K562 (cell line): ENCODE results near the gene SLC9A2. TPM values are rescaled to one million over a fixed set of nuclear protein-coding genes. Genes with fewer than 3 reads are reported as not detected.

Experiments used
- ATAC-seq: fragments of 200-7000 bp; cut with Tn5 transposase; 3 replicates; pipeline ENCODE4 v1.9.1; 2020; ENCODE audit warnings: moderate library complexity
- BruUV-seq: library from RNA; stranded (reverse); fragments of 400-500 nt; replicated peaks from 2 replicates; lab custom pipeline; 2021; lab: Mats Ljungman, UMichigan
- CTCF ChIA-PET: fragments of 300-600 bp; formaldehyde crosslinking; extraction: SDS; loops from one replicate; lab custom pipeline; 2021; ENCODE audit warnings: low intra/inter-chr PET ratio; lab: Yijun Ruan, JAX
- POLR2A ChIA-PET: fragments of 300-600, 350-650 bp; sonication (Branson Sonifier 250); formaldehyde crosslinking; extraction: SDS; loops from one replicate; lab custom pipeline; 2021; ENCODE audit warnings: antibody characterized with exemption, inconsistent platforms; lab: Yijun Ruan, JAX
- DNase-seq, 4 experiments: peaks; one replicate each; pipeline versions ENCODE4 v3.0.0 to v3.0.0-alpha.2; 2011 to 2018; ENCODE audit warnings: low spot score in 3 of 4, mixed read lengths in 3 of 4; ENCODE audit errors: extremely low read depth in 1 of 4
- FAIRE-seq: peaks from 2 replicates; lab custom pipeline; 2011; peaks lifted over from hg19 to GRCh38; lab: Jason Lieb, UNC
- H2AFZ ChIP-seq: 2 replicates; pipeline ENCODE4 v1.6.0; 2011; ENCODE audit warnings: low read depth, low read length, control low read depth, inconsistent platforms
- H3K27ac ChIP-seq: fragments of 200-600 bp; 3 replicates; pipeline ENCODE4 v1.8.0; 2011; ENCODE audit warnings: low read depth, mild to moderate bottlenecking, control low read depth, inconsistent platforms, low read length, moderate library complexity, mixed read lengths; ENCODE audit errors: extremely low read depth
- H3K27me3 ChIP-seq, 2 experiments: fragments of 300-600 bp in 1 of 2; 2 replicates in 1 of 2; 3 replicates in 1 of 2; pipeline versions ENCODE4 v1.6.0 to v1.8.0; 2011; ENCODE audit warnings: inconsistent platforms in 2 of 2, low read length in 2 of 2, mild to moderate bottlenecking in 1 of 2, mixed read lengths in 1 of 2, moderate library complexity in 1 of 2; ENCODE audit not compliant: control insufficient read depth in 2 of 2, insufficient read depth in 2 of 2
- H3K36me3 ChIP-seq: fragments of 300-600 bp; 3 replicates; pipeline ENCODE4 v1.8.0; 2011; ENCODE audit warnings: mild to moderate bottlenecking, low read length, inconsistent platforms; ENCODE audit not compliant: control insufficient read depth, insufficient read depth
- H3K4me1 ChIP-seq, 2 experiments: fragments of 200-600 bp in 1 of 2; replicated peaks in 1 of 2; 2 replicates in 1 of 2; 3 replicates in 1 of 2; pipeline versions ENCODE4 v1.5.1 to v1.8.0; 2011; ENCODE audit warnings: inconsistent platforms in 2 of 2, low read length in 2 of 2, mild to moderate bottlenecking in 1 of 2, mixed read lengths in 1 of 2, moderate library complexity in 1 of 2; ENCODE audit not compliant: control insufficient read depth in 2 of 2, insufficient read depth in 2 of 2
- H3K4me2 ChIP-seq: 2 replicates; pipeline ENCODE4 v1.6.1; 2011; ENCODE audit warnings: low read length, control low read depth, inconsistent platforms, mixed read lengths; ENCODE audit not compliant: insufficient read depth
- H3K4me3 ChIP-seq: fragments of 200-600 bp; sonication (generic), shearing (Covaris generic); 2 replicates; pipeline ENCODE4 v1.5.1; 2016; ENCODE audit warnings: control low read depth, inconsistent platforms
- H3K79me2 ChIP-seq: fragments of 200-600 bp; 3 replicates; pipeline ENCODE4 v1.8.0; 2011; ENCODE audit warnings: low read length, inconsistent platforms; ENCODE audit not compliant: control insufficient read depth, insufficient read depth
- H3K9ac ChIP-seq, 2 experiments: 2 replicates each; pipeline versions ENCODE4 v1.6.0 to v1.6.1; 2011; ENCODE audit warnings: low read depth in 2 of 2, low read length in 2 of 2, control low read depth in 1 of 2, inconsistent platforms in 1 of 2, mild to moderate bottlenecking in 1 of 2, mixed read lengths in 1 of 2; ENCODE audit not compliant: insufficient read depth in 1 of 2
- H3K9me1 ChIP-seq: one replicate; pipeline ENCODE4 v1.6.0; 2011; ENCODE audit warnings: inconsistent platforms, mild to moderate bottlenecking, low read length, moderate library complexity; ENCODE audit not compliant: control insufficient read depth, insufficient read depth
- H3K9me3 ChIP-seq: replicated peaks from 2 replicates; pipeline ENCODE4 v1.5.1; 2011; ENCODE audit warnings: low read depth, low read length, inconsistent platforms; ENCODE audit not compliant: control insufficient read depth, insufficient read depth
- H4K20me1 ChIP-seq: replicated peaks from 2 replicates; pipeline ENCODE4 v1.6.1; 2011; ENCODE audit warnings: low read length, inconsistent platforms, mixed read lengths; ENCODE audit not compliant: control insufficient read depth, insufficient read depth
- CBX5 ChIP-seq: IDR thresholded peaks from 2 replicates; pipeline ENCODE4 v1.6.1; 2014; ENCODE audit warnings: low read depth, borderline replicate concordance
- GATAD2B ChIP-seq: fragments of 450-650 bp; IDR thresholded peaks from 2 replicates; pipeline ENCODE4 v1.6.1; 2017; ENCODE audit warnings: mild to moderate bottlenecking, borderline replicate concordance
- KLF16 ChIP-seq: IDR thresholded peaks from 2 replicates; pipeline ENCODE4 v1.6.1; 2016; ENCODE audit warnings: antibody characterized with exemption
- LCOR ChIP-seq: sonication (generic); formaldehyde crosslinking; IDR thresholded peaks from 2 replicates; pipeline ENCODE4 v1.8.0; 2022; ENCODE audit warnings: mild to moderate bottlenecking, missing genetic modification reagents
- MED1 ChIP-seq: sonication (generic); formaldehyde crosslinking; IDR thresholded peaks from 2 replicates; pipeline ENCODE4 v1.8.1; 2023; ENCODE audit warnings: missing genetic modification reagents, borderline replicate concordance
- NFXL1 ChIP-seq: fragments of 450-650 bp; formaldehyde crosslinking; IDR thresholded peaks from 2 replicates; pipeline ENCODE4 v1.4.0; 2021; ENCODE audit warnings: mild to moderate bottlenecking
- THRAP3 ChIP-seq: fragments of 450-650 bp; IDR thresholded peaks from 2 replicates; pipeline ENCODE4 v1.6.1; 2016; ENCODE audit warnings: mild to moderate bottlenecking, inconsistent platforms, borderline replicate concordance
- ZNF347 ChIP-seq: fragments of 450-650 bp; formaldehyde crosslinking; IDR thresholded peaks from 2 replicates; pipeline ENCODE4 v1.4.0; 2020; ENCODE audit warnings: low read depth, mild to moderate bottlenecking, moderate library complexity
- WGBS: fragments of 100-300 bp; shearing (Covaris generic); methylation state at CpG from one replicate; pipeline ENCODE4 v1.1.6; 2016; ENCODE audit warnings: low coverage, mixed read lengths; ENCODE audit not compliant: insufficient coverage; ENCODE audit errors: missing lambda C conversion rate; 5-methylcytosine and 5-hydroxymethylcytosine counted together
- in situ Hi-C: fragments of 300-500 bp; cut with MboI; formaldehyde crosslinking; loops from 4 replicates; pipeline ENCODE4 v1.15.0; 2018; ENCODE audit warnings: inconsistent platforms, mixed read lengths
- intact Hi-C: fragments of 100-400 bp; cut with micrococcal nuclease; formaldehyde crosslinking; loops from 2 replicates; pipeline ENCODE4 v1.14.2; 2022
- polyA plus RNA-seq, 8 experiments: library from polyadenylated mRNA; depleted of rRNA in 4 of 8; stranded (reverse) in 5 of 8; unstranded in 3 of 8; fragments of >200 nt; fragmentation: Nextera tagmentation in 2 of 8; fragmentation: Illumina TruSeq in 1 of 8; extraction: Ambion mirVana in 2 of 8; extraction: Trizol in 1 of 8; gene quantifications; 2 replicates each; pipeline versions ENCODE4 v1.2.1 to v1.2.3, GENCODE V29; 2011 to 2014; ENCODE audit warnings: inconsistent platforms in 1 of 8, missing spikeins in 1 of 8
- total RNA-seq, 7 experiments: library from RNA; depleted of rRNA in 6 of 7; stranded (reverse); fragments of >200 nt in 6 of 7; fragmentation: Illumina TruSeq in 2 of 7; extraction: Trizol in 2 of 7; gene quantifications; 2 replicates each; pipeline versions ENCODE4 v1.2.1 to v1.2.3, GENCODE V29; 2011 to 2021; ENCODE audit warnings: low replicate concordance in 1 of 7
- TF ChIP-seq, protein P1 (sequence below): sonication (generic); formaldehyde crosslinking; IDR thresholded peaks from 2 replicates; pipeline ENCODE4 v1.9.0; 2022; ENCODE audit warnings: mild to moderate bottlenecking, missing genetic modification reagents
- TF ChIP-seq, protein P2 (sequence below): fragments of 250-450 bp; sonication (Bioruptor Pico); IDR thresholded peaks from 2 replicates; pipeline ENCODE4 v1.4.0; 2020; ENCODE audit warnings: mild to moderate bottlenecking

SLC9A2 gene
- total and polyA plus RNA-seq, 9 of the 15 experiments (the other 6 are each of a cell fraction or from before 2014, with no cell fraction given): 0.45 to 3.3 (median 1.6) TPM

DNA sequence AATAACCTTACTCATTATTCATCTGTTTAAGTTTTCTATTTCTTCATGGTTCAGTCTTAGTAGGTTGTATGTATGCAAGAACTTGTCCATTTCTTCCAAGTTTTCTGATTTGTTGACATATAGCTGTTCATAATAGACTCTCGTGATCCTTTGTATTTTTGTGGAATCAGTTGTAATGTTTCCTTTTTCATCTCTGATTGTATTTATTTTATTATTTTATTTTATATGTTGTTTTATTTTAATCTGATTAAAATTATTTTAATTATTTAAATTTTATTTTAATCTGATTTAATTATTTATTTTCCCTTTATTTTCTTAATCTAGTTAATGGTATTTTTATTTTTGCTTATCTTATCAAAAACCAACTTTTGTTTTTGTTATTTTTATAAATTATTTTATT lies 43.5 kb upstream of the SLC9A2 start:
- H3K4me1 ChIP-seq: no peaks in the 10 kb centered on the region
- ATAC-seq: no peak
- no peaks in the 10 kb centered on the region for H3K9me1 ChIP-seq
- H3K27me3 ChIP-seq: no peaks in the 10 kb centered on the region
- H4K20me1 ChIP-seq: no peaks in the 10 kb centered on the region
- no peak for DNase-seq
- H3K79me2 ChIP-seq: no peaks in the 10 kb centered on the region
- no peaks in the 10 kb centered on the region for H3K9me3 ChIP-seq
- WGBS: 0% methylated on average over 1 of the region's 1 CpG
- no peaks in the 10 kb centered on the region for H3K36me3 ChIP-seq
- H3K9ac ChIP-seq: no peak overlapping the region
- POLR2A ChIA-PET: interaction anchor here (0.7 kb wide), 1 partner anchor 58 kb away, joined by 3 read pairs; no protein-coding TSS in a partner anchor
- in situ Hi-C loops: no loop called here
- no TSS peak for BruUV-seq
- no peak for TF ChIP-seq ZNF347 (CRISPR knock-in tag)
- TF ChIP-seq KLF16: no peak
- TF ChIP-seq, protein P1, sequence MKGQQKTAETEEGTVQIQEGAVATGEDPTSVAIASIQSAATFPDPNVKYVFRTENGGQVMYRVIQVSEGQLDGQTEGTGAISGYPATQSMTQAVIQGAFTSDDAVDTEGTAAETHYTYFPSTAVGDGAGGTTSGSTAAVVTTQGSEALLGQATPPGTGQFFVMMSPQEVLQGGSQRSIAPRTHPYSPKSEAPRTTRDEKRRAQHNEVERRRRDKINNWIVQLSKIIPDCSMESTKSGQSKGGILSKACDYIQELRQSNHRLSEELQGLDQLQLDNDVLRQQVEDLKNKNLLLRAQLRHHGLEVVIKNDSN (CRISPR knock-in tag): no peak
- TF ChIP-seq GATAD2B: no peak
- TF ChIP-seq, protein P2, sequence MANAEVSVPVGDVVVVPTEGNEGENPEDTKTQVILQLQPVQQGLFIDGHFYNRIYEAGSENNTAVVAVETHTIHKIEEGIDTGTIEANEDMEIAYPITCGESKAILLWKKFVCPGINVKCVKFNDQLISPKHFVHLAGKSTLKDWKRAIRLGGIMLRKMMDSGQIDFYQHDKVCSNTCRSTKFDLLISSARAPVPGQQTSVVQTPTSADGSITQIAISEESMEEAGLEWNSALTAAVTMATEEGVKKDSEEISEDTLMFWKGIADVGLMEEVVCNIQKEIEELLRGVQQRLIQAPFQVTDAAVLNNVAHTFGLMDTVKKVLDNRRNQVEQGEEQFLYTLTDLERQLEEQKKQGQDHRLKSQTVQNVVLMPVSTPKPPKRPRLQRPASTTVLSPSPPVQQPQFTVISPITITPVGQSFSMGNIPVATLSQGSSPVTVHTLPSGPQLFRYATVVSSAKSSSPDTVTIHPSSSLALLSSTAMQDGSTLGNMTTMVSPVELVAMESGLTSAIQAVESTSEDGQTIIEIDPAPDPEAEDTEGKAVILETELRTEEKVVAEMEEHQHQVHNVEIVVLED: no peak
- no peak for TF ChIP-seq LCOR (CRISPR knock-in tag)
- TF ChIP-seq MED1 (CRISPR knock-in tag): no peak
- no peak for TF ChIP-seq THRAP3
- TF ChIP-seq NFXL1 (CRISPR knock-in tag): no peak
- TF ChIP-seq CBX5: no peak
- TF ChIP-seq, all 486 proteins: peak for 0
- CTCF ChIA-PET: no interaction called here
- intact Hi-C loops: no loop called here
- no peak for FAIRE-seq
- Histone ChIP-seq H3K4me3 (no peak overlapping the region), H2AFZ (no peak overlapping the region), H3K4me2 (no peak overlapping the region), H3K27ac (no peak overlapping the region)
